Measurements from ENCODE around the gene MEIS3.

Gene MEIS3

GRCh38 chr19:47419030-47419783, at the start of gene MEIS3:
TSS of gene MEIS3 (minus strand) at chr19:47419527. CDS start at chr19:47419081, 446 bp downstream.
- no peak for DNase-seq (ENCODE audit: low read depth in 2 of 2)

- no peak for DNase-seq (ENCODE audit: low read depth in 2 of 2)
These were observed 48.6 kb upstream of the MEIS3 start for GRCh38 chr19:47467914-47468313.

GRCh38 chr19:47465957-47466356, 46.6 kb upstream of the MEIS3 start:
- DNase-seq (ENCODE audit: low read depth in 2 of 2): no peak

- no peak for DNase-seq (ENCODE audit: low read depth in 2 of 2)
These were observed 45.5 kb upstream of the MEIS3 start for GRCh38 chr19:47464675-47465419.

DNA sequence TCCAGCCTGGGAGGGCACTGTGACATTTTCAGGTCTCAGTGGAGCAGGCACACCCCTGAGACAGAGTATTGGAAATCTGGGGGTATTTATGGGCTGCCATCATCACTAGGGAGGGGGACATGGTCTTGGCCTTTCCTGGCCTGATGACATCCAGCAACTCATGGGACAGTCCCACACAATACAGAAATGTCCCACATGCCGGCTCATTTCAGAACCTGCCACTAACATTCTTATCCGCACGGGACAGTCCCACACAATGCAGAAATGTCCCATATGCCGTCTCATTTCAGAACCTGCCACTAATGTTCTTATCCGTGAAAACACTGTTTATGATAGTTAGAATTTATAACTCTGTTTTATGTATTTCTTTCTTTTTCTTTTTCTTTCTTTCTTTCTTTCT, 42.5 kb upstream of the MEIS3 start:
- no peak for DNase-seq (ENCODE audit: low read depth in 2 of 2)

- DNase-seq (ENCODE audit: low read depth in 2 of 2): no peak
These were observed 40.1 kb upstream of the MEIS3 start for GRCh38 chr19:47459477-47459876.

DNA sequence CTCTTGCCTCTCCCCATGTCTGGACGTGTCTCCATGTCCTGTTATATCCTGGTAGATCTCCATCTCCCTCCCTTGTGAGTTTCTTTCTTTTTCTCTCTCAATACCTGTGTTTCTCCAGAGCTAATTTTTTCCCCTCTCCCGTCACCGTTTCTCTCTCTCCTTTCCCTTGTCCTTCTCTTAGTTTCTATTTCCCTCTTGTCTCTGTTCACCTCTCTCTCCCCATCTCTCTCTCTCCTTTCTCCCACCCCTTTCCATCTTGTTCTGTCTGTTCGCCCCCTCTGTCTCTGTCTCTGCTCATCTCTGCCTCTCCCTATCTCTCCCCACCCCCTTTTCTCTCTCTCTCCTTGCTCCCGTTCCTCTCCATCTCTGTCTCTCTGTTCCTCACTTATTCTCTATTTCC, 39.3 kb upstream of the MEIS3 start:
- DNase-seq (ENCODE audit: low read depth in 2 of 2): no peak

DNA sequence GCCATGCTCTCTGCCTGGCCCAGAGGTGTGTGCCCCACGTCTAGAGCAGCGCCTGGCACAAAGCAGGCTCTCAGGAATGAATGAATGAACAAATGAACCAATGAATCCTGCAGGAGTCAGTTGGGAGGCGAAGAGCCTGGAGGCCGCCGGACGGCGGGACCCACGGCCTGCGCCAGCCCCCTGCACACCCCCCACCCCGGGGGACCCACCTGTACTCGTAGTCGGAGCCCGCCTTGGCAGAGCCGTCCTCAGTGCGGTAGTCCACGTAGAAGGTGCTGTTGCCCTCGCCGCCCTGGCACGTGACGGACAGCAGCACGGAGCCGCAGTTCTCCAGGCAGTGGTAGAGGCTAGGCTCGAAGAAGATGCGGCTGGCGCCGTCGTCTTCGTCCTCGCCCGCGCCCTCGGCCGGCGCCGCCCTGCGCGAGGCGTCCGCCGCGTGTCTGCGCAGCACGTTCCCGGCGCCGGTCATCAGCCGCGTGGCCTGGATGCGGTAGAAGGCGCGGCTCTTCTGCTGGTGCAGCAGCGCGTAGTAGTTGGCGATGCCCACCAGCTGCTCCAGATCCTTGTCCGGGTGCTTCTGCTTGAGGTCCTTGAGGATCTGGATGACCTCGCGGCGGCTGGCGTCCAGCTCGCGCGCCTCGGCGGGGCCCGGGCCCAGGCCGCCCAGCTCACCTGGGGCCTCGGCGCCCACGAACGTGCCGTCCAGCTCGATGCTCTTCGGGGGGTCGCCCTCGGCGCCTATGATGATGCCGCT, 37.6 kb upstream of the MEIS3 start:
- DNase-seq (ENCODE audit: low read depth in 2 of 2): no peak

- DNase-seq (ENCODE audit: low read depth in 2 of 2): no peak
These were observed 31.2 kb upstream of the MEIS3 start for GRCh38 chr19:47450478-47450877.

GRCh38 chr19:47448360-47448727, 29.0 kb upstream of the MEIS3 start:
- DNase-seq (ENCODE audit: low read depth in 2 of 2): no peak

DNA sequence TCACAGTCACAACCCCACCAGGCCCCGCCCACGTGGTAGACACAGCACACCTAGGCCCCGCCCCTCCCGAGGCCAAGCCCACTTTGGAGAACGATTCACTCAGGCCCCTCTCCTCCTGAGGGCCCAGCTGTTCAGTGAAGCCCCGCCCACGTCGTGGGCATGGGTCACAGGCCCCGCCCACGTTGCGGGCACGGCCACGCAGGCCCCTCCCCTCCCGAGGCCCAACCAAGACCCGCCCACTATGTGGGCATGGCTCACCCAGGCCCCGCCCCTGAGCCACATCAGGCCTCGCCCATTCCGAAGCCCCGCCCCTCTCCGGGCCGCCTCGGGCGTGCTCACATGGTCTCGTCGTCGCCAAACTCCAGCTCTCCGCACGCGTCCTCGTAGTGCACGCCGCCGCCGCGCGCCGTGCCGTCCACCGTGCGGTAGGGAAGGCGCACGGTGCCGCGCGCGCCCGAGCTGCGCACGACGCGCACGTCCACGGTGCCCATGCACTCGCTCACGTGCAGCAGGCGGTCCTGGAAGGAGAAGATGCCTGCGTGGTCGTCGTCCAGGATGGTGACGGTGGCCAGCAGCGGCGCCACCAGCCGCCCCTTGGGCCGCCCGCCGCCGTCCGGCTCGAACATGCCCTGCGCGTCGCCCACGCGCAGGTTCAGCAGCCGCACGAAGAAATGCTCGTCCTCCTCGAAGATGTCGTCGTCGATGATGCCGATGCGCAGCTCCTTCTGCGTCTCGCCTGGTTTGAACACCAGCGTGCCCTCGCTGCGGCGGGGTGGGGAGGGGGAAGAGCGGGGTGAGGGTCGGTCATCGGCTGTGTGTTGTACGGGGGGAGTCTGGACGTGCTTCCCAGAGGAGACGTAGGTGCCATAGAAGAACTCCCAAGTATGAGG, 28.4 kb upstream of the MEIS3 start:
- DNase-seq (ENCODE audit: low read depth in 2 of 2): no peak

DNA sequence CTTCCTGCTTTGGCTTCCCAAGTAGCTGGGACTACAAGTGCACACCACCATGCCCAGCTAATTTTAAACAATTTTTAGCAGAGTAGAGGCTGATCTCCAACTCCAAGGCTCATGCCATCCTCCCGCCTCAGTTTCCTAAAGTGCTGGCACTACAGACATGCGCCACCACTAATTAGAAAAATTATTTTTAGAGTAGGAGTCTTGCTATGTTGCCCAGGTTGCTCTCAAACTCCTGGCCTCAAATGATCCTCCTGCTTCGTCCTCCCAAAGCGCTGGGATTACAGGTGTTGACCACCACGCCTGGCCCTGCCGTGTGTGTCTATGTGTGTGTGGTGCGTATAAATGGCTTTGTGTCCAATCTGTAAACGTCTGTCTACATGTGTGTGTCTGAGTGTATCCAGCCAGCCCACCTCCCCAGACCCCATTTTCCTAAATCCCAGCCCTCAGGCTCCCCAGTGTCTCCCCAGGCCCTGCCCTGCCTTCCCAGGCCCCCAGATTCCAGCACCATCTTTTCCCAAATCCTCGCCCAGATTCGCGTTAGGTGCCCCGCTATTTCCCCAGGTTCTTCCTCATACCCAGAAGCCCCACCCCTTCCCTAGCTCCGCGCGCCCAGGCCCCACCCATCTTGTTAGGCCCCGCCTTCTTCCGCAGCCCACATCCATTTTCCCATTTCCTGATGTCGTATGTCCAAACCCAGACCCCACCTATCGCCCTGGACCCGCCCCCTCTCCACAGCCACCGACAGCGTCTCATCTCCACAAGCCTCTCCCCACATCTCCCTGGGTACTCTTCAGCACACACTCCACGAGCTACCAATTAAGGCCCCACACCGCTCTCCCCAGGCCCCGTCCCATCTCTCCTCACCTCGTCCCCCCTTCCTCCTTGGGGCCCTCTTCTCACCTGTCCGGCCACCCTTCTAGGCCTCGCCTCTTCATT, 27.5 kb upstream of the MEIS3 start:
- no peak for DNase-seq (ENCODE audit: low read depth in 2 of 2)

- peak; percentile 55 to 72 for DNase-seq (ENCODE audit: low read depth in 2 of 2)
These were observed 26.6 kb upstream of the MEIS3 start for GRCh38 chr19:47445937-47446402.

DNA sequence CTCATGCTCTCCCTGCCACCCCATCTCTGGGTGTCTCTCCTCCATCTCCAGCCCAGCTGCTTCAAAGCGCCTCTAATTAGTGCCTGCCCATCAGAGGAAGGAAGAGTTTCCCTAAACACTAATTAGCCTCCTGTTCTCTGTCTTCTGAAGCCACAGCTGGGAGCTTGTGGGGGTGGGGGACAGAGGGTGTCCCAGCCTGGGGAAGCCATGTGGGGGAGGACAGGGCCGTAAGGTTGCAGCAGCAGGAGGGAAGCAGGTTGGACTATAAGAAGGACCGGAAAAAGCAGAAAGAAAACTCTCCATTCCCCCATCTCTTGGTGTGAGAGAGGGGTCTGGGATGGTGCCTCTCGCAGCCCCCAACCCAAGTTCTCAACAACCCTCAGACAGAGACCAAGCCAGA, 26.2 kb upstream of the MEIS3 start:
- no peak for DNase-seq (ENCODE audit: low read depth in 2 of 2)

- DNase-seq (ENCODE audit: low read depth in 2 of 2): no peak
These were observed 25.1 kb upstream of the MEIS3 start for GRCh38 chr19:47444388-47444821.

GRCh38 chr19:47443331-47443730, 24.0 kb upstream of the MEIS3 start:
- DNase-seq (ENCODE audit: low read depth in 2 of 2): no peak

DNA sequence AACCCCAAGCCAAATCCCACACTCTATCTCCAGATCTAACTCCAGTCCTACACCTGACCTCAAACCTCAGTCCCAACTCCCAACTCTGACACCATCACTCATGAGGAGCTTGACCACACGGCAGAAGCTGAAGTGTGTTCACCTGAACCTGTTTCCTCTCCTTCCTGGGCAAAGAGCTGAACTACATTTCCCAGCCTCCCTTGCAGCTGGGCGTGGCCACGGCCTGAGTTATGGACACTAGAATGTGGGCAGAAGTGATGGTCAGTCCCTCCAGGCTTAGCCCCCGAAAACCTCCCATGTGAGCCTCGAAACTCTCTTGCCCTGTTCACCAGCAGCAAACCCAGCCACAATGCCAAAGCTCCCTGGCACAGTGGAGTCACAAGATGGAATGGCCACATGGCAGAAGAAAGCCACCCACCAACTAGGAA, 19.5 kb upstream of the MEIS3 start:
- no peak for DNase-seq (ENCODE audit: low read depth in 2 of 2)

GRCh38 chr19:47437500-47437899, 18.2 kb upstream of the MEIS3 start:
- no peak for DNase-seq (ENCODE audit: low read depth in 2 of 2)

GRCh38 chr19:47436712-47437401, 17.5 kb upstream of the MEIS3 start:
- peak; percentile 54 to 74 for DNase-seq (ENCODE audit: low read depth in 2 of 2)
